Spleen (tissue), 7 donors: ENCODE measurements around the gene KCTD20.
"Not testable (repeated sequence)": the region's sequence is repeated elsewhere in the genome, so short reads cannot be mapped to it uniquely, and the experiment has no call there.

ENCODE experiments used
- POLR2A ChIP-seq, 3 donors: fragments of 450-650 bp; IDR thresholded peaks; one replicate each; pipeline ENCODE4 v1.5.1; 2017; ENCODE audit warnings: antibody characterized with exemption in 3 of 3, mild to moderate bottlenecking in 1 of 3
- TF ChIP-seq, protein P1 (sequence below), 11 experiments: fragments of 200-600 bp in 7 of 11; fragments of 450-650 bp in 4 of 11; sonication (generic) in 4 of 11; IDR thresholded peaks in 8 of 11; conservative IDR thresholded peaks in 3 of 11; 1 replicate in 7 of 11; 2 replicates in 4 of 11; pipeline versions ENCODE4 v1.4.0 to v1.8.0; 2016 to 2021; ENCODE audit warnings: antibody characterized with exemption in 11 of 11, inconsistent platforms in 4 of 11, mild to moderate bottlenecking in 1 of 11
- donor health status: DM: no; HTN: no; CAD: no; lungs with moderate emphysema.
- donor health status: DM: no; HTN: no; CAD: no.
- donor health status: DM: no; HTN: no; CAD: no.

DNA sequence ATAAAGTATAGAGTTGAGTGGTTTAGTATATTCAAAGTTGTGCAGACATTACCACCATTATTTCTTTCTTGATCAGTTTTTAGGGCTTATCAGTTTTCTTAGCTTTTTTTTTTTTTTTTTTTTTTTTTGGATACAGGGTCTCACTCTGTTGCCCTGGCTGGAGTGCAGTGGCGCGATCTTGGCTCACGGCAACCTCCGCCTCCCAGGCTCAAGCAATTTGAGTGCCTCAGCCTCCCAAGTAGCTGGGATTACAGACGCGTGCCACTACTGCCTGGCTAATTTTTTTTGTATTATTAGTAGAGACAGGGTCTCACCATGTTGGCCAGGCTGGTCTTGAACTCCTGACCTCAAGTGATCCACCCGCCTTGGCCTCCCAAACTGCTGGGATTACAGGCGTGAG lies 10.1 kb downstream of the KCTD20 start:
- TF ChIP-seq, protein P1, sequence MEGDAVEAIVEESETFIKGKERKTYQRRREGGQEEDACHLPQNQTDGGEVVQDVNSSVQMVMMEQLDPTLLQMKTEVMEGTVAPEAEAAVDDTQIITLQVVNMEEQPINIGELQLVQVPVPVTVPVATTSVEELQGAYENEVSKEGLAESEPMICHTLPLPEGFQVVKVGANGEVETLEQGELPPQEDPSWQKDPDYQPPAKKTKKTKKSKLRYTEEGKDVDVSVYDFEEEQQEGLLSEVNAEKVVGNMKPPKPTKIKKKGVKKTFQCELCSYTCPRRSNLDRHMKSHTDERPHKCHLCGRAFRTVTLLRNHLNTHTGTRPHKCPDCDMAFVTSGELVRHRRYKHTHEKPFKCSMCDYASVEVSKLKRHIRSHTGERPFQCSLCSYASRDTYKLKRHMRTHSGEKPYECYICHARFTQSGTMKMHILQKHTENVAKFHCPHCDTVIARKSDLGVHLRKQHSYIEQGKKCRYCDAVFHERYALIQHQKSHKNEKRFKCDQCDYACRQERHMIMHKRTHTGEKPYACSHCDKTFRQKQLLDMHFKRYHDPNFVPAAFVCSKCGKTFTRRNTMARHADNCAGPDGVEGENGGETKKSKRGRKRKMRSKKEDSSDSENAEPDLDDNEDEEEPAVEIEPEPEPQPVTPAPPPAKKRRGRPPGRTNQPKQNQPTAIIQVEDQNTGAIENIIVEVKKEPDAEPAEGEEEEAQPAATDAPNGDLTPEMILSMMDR (IDR thresholded peaks at IDR 0.05 in 8 of 11, conservative IDR thresholded peaks at IDR 0.05 in 3 of 11) = not testable (repeated sequence)
- TF ChIP-seq POLR2A (IDR thresholded peaks at IDR 0.05) = not testable (repeated sequence)
